ENCODE results near the gene PLOD1.
A peak's percentile ranks its signal among the peaks of the same experiment; 100 is the strongest.

PLOD1 gene

DNA sequence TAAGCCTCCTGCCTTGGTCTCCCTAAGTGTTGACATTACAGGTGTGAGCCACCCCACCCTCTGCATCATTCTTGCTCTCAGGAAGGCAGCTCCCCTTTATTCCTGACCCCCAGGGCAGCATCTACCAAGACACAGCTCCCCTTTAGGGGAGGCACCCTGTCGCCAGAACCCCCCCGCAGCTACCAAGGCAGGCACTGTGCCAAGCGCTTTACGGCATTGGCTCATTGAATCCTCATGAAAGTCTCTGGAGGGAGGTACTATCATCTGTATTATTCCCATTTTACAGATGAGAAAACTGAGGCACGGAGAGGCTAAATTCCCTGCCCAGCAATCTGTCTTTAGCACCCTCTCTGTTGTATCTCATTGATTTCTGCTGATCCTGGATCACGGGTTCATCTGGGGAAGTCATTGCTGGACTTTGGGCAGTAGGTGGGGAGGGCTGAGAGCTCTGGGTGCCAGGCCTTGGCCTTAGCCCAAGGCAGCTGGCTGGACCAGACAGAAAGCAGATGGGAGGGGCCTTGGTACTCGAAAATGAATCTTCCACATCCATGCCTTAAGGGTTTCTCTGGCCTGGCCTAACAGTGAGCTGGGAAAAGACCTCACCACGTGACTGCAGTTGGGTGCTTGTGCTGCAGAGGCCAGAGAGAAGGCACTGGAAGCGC lies 5.9 kb downstream of the PLOD1 start:
- no peak for DNase-seq

GRCh38 chr1:11942280-11942679 lies 7.8 kb downstream of the PLOD1 start:
- DNase-seq = no peak

DNA sequence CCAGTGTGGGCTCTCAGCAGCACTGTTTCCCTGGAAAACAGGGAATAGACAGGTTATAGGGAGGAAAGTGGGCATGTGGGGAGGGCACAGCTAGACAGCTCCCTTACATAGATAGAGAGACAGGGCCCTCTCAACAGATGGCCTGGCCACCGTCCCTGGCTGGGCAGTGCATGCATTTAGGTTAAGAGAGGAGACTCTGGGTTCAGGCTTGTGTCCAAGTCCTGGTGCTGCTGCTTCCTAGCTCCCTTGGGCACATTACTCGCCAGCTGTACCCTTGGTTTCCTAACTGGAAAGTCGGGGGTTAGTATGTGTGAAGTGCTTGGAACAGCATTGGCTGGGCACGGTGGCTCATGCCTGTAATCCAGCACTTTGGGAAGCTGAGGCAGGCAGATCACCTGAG lies 9.1 kb downstream of the PLOD1 start:
- DNase-seq = no peak

DNA sequence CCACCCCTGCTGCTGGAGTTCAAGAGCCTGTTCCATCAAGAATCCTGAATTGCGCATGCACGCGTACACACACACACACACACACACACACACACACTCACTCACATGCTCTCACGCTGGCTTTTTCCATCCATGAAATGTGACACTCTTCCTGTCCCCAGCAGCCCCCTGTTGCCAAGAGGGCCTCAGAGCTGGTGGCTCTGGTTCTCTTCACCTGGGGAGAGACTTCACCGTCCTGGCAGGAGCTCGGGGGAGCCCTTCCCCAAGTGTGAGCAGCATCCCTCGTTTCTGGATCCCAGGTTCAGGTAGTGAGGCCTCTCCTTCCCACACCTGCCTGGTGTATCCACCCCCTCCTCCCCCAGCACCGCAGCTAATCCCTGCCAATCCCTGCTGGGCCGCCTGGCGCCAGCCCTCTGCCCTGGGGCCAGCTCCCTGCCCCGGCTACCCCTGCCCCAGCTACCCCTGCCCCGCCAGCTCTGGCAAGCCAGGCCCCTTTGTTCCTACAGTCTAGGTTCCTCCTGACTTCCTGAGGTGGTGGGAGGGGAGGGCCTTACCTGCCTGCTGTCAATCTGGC lies 9.9 kb downstream of the PLOD1 start:
- peak; percentile 71 for DNase-seq

DNA sequence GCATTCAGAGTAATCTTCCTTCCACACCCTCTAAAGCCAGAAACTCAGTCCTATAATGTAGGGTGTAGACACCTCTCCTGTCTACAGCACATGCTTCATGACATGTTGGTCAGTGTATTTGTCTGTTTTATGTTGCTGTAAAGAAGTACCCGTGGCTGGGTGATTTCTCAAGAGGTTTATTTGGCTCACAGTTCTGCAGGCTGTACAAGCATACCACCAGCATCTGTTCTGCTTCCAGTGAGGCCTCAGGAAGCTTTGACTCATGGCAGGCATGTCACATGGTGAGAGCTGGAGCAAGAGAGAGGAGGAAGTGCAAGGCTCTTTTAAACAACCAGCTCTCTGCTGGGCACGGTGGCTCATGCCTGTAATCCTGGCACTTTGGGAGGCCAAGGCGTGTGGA lies 12.1 kb downstream of the PLOD1 start:
- DNase-seq = no peak

DNA sequence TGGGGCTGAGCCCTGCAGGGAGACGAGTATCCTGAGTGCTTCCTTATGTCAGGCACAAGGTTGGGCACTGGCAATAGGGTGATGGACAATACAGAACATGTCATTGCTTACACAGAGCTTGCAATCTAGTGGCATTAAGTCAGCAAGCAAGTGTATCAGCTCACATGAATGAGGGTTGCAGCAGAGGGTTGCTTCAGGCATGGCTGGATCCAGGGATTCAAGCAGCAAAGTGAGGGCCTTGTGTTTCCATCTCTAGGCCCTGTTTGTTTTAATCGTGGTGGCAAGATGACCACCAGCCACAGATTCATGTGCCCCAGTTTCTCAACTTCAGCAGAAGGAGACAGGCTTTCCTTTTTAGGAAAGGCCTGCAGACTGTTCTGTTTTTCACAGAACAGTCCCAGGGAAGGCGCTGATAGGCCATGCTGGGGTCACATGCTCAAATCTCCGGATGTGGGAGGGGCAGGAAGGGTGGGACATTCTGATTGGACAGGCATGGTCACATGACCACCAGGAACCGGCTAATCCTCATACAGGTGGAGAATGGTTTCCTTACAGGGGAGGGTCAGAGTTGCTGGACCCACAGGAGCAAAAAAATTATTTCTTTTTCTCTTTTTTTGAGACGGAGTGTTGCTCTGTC lies 14.4 kb downstream of the PLOD1 start:
- no peak for DNase-seq

- DNase-seq = no peak
These were observed 17.4 kb downstream of the PLOD1 start for GRCh38 chr1:11951901-11952300.

- DNase-seq = no peak
These were observed 18.1 kb downstream of the PLOD1 start for GRCh38 chr1:11952455-11953109.

DNA sequence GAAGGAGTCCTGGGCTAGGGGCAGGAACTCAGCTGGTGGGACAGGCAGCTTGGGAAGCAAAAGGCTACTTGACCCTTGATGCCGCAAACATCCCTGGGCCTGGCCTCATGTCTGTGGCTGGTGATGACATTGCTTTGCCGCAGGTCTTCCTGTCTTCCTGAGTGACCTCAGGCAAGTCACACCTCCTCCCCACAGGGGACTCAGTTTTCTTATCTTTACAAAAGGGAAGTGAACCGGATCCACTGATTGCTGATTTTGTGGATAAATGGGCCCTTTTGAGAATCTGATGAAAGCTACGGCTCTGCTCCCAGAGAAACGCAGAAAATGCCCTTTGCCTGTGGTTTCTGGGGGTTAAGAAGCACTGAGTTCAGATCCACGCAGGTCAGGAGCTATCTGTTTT lies 20.7 kb downstream of the PLOD1 start:
- no peak for DNase-seq

- no peak for DNase-seq
These were observed 22.9 kb downstream of the PLOD1 start for GRCh38 chr1:11957398-11957797.

- DNase-seq = no peak
These were observed 23.4 kb downstream of the PLOD1 start for GRCh38 chr1:11957897-11958296.

- no peak for DNase-seq
These were observed 25.8 kb downstream of the PLOD1 start for GRCh38 chr1:11960276-11960675.

- DNase-seq = no peak
These were observed 26.2 kb downstream of the PLOD1 start for GRCh38 chr1:11960715-11961114.

- no peak for DNase-seq
These were observed 26.7 kb downstream of the PLOD1 start for GRCh38 chr1:11961230-11961629.

GRCh38 chr1:11963622-11964021 lies 29.1 kb downstream of the PLOD1 start:
- DNase-seq = no peak

- DNase-seq = no peak
These were observed 30.1 kb downstream of the PLOD1 start for GRCh38 chr1:11964656-11965055.

DNA sequence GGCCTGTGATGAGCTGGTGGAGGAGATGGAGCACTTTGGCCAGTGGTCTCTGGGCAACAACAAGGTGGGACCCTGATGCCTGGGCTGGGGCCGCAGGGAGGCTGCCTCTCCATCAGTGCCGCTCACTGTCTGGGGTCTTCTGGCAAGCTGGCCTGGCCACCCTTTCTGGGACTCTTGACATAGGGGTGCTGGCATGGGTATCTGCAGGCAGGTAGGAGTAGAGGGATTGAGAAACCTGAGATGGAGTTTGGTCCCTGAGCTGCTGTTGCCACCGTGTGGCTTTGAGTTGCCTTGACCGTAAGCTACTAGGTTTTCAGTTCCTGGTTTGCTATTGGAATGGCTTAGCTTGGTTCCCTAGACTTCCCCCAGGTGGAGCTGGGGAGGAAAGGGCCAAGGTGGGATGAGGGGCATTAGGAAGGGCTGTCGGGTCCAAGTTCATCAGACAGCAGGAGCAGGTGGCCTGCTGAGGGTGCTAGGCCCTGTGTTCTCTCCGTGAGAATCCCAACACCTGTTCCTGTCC lies 32.6 kb downstream of the PLOD1 start:
- DNase-seq = peak; percentile 45

DNA sequence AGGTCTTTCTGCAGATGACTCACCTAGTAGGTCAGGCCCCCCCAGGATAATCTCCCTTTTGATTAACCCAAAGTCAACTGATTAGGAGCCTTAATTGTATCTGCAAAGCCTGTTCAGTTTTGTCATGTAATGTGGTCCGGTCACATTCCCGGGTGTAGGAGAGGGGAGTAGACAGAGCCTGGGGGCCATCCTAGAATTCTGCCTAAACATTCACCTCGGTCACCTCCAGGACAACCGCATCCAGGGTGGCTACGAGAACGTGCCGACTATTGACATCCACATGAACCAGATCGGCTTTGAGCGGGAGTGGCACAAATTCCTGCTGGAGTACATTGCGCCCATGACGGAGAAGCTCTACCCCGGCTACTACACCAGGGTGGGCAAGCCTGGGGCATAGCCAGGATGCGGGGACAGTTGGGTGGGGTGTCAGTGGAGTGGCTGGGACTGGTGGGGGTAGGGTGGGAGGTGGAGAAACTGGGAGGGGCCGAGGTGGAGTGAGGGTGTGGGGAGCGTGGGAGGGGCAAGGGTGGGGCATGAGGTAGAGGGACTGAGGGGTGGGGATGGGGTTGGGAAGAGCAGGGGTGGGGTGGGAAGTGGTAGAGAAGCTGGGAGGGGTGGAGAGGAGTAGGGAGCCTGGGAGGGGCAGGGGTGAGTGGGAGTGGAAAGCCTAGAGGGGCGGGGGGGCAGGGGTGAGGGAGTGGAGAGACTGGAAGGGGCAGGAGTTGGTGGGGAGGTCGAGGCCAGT lies 36.1 kb downstream of the PLOD1 start:
- DNase-seq = no peak

- no peak for DNase-seq
These were observed 43.1 kb downstream of the PLOD1 start for GRCh38 chr1:11977625-11978024.

- DNase-seq = no peak
These were observed 43.8 kb downstream of the PLOD1 start for GRCh38 chr1:11978301-11978700.

- DNase-seq = no peak
These were observed 44.7 kb downstream of the PLOD1 start for GRCh38 chr1:11979028-11979850.

Data from NCI-H1105 treated with DMSO at 0.1 percent for 48 hours (cell line).